HepG2 (cell line): Measurements from ENCODE around the gene AK8.

Source experiments
- JUND ChIP-seq: sonication (generic); formaldehyde crosslinking; IDR thresholded peaks from 2 replicates; pipeline ENCODE4 v1.8.0; 2022; ENCODE audit warnings: mild to moderate bottlenecking, missing genetic modification reagents
- RAD21 ChIP-seq: fragments of 450-650 bp; formaldehyde crosslinking; IDR thresholded peaks from 2 replicates; pipeline ENCODE4 v1.5.0; 2020; ENCODE audit warnings: mild to moderate bottlenecking
- SMC3 ChIP-seq: IDR thresholded peaks from 2 replicates; pipeline ENCODE4 v1.6.1; 2011; ENCODE audit warnings: low read length, improper control_type of control experiment
- TF ChIP-seq, protein P1 (sequence below): IDR thresholded peaks from 2 replicates; pipeline ENCODE4 v1.6.1; 2012; ENCODE audit warnings: inconsistent platforms
- TF ChIP-seq, protein P2 (sequence below): sonication (generic); formaldehyde crosslinking; IDR thresholded peaks from 2 replicates; pipeline ENCODE4 v1.8.1; 2023; ENCODE audit warnings: mild to moderate bottlenecking, missing genetic modification reagents
- TF ChIP-seq, protein P3 (sequence below): sonication (generic); formaldehyde crosslinking; IDR thresholded peaks from 2 replicates; pipeline ENCODE4 v1.5.0; 2020; ENCODE audit warnings: mild to moderate bottlenecking, missing genetic modification reagents, moderate library complexity

DNA sequence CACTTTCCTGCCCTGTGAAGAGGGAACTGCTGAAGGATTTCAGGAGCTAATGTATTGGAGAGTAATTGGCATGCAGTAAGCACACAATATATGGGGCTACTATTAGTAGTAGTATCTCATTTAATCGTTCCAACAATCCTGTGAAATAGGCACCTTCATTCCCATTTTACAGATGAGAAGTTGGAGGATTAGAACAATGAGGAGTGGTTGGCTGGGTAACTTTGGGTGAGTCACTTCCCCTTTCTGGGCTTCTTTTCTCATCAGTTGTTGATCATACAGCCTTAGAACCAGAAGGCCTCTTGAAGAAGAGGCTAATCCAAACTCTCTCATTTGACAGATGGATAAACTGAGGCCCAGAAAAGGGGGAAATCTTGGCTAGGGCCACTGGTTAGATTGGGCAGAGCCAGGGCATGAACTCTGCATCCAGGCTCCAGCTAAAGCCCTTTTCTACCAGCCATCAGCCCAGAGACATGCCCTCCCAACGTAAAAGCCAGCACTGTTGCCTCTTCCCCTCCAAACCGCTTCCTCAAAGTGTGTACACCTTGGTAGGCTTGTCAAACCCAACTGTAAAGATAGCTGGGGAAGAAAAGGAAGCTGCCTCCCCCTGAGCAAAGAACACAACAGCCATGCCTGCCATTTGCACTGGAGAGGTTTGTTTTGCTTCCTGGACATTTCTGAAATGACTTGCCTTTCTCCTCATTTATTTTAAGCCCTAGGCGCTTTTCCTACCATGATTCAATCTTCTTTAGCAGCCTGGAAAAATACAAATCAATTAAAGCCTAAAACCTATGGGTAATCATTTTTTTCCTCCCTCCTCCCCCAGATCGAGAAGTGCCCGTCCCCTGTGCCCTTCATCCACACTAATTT is 1.6 kb upstream of the AK8 start:
- TF ChIP-seq JUND (CRISPR knock-in tag) (no peak), SMC3 (no peak), RAD21 (CRISPR knock-in tag) (no peak)
- TF ChIP-seq, protein P1, sequence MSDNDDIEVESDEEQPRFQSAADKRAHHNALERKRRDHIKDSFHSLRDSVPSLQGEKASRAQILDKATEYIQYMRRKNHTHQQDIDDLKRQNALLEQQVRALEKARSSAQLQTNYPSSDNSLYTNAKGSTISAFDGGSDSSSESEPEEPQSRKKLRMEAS: no peak
- TF ChIP-seq, protein P2, sequence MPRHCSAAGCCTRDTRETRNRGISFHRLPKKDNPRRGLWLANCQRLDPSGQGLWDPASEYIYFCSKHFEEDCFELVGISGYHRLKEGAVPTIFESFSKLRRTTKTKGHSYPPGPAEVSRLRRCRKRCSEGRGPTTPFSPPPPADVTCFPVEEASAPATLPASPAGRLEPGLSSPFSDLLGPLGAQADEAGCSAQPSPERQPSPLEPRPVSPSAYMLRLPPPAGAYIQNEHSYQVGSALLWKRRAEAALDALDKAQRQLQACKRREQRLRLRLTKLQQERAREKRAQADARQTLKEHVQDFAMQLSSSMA (CRISPR knock-in tag): no peak
- TF ChIP-seq, protein P3, sequence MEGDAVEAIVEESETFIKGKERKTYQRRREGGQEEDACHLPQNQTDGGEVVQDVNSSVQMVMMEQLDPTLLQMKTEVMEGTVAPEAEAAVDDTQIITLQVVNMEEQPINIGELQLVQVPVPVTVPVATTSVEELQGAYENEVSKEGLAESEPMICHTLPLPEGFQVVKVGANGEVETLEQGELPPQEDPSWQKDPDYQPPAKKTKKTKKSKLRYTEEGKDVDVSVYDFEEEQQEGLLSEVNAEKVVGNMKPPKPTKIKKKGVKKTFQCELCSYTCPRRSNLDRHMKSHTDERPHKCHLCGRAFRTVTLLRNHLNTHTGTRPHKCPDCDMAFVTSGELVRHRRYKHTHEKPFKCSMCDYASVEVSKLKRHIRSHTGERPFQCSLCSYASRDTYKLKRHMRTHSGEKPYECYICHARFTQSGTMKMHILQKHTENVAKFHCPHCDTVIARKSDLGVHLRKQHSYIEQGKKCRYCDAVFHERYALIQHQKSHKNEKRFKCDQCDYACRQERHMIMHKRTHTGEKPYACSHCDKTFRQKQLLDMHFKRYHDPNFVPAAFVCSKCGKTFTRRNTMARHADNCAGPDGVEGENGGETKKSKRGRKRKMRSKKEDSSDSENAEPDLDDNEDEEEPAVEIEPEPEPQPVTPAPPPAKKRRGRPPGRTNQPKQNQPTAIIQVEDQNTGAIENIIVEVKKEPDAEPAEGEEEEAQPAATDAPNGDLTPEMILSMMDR (CRISPR knock-in tag): no peak
